GM19395 (cell line): Measurements from ENCODE around the gene PLEKHH1.
A peak's percentile ranks its signal among the peaks of the same experiment; 100 is the strongest.

ENCODE experiments used
- ATAC-seq: cut with Tn5 transposase; IDR thresholded peaks from one replicate; pipeline ENCODE4 v1.9.1; 2021; ENCODE audit warnings: mild to moderate bottlenecking, moderate library complexity; ENCODE audit not compliant: unreplicated experiment

The PLEKHH1 gene

DNA sequence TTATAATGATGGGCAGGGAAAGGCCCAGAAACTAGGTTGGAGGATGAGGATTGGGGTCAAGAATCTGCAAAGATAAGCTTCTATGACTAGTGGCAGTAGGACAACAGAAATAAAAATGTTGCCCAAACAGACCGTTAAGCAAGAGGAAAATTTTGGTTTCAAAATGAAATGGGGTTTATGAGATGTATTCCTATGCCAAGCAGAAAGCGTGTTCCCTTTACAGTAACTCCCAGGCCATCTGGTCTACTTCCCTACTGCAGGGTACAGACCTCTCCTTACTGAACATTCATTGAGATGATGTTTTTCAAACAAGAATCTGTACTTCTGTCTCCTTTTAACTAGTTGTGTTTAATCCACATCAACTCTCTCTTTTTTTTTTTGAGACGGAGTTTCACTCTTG is 24.1 kb upstream of the PLEKHH1 start:
- ATAC-seq, result no peak

GRCh38 chr14:67510121-67510520 is 23.0 kb upstream of the PLEKHH1 start:
- no peak for ATAC-seq

DNA sequence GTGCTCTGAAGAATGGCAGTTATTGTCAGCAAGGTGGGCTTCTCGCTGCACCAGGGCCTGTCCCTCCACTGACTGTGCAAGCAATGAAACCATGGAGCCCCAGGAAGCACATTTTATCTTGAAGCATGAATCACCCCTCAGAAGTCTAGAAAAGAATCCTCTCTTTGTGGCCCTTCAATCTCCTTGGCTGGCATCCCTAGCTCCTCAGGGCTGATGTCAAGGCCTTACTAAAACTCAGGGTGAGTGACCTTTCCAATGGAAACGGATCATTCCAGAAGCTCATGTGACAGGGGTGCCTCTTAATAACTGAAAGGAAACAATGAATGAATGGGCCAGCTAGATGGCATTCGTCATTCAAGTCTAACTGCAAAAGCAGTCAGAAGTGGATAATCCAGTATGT is 22.3 kb upstream of the PLEKHH1 start:
- ATAC-seq, result no peak

DNA sequence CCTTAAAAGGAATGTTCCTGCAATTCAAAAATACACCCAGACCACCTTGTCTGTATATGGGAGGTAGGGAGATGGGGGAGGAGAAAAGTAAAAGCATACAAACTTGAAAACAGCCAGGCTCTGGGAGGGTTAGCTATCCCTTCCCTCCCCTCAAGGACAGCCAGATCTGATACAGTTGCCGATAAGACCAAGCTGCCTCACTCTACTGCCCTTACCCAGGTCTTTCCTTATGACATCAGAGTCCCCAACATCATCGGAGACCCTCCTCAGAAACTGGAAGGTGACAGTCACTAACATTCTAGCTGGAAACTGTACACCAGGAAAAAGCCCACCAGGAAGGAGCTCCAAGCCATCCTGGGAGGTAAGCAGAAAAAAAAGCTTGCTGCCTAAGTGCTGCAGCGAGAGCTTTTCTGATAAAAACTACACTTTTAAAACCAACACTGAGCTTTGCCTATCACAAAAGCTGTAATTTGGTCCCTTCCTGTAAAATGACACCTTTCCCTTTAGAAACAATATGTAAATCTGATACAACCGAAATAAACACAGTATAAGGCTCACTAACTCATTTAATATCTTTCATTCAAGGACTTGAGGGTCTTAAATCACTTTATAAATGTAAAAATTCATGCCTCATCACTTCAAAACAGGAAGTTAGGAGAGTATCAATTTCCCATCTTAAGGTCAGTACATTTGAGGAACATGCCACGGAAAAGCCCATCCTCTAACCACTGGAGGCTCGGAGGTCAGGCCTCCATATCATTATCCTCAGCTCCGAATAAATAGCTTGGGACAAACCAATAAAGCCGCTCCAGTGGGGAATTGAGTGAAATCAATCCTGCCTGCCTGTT is 20.4 kb upstream of the PLEKHH1 start:
- no peak for ATAC-seq

DNA sequence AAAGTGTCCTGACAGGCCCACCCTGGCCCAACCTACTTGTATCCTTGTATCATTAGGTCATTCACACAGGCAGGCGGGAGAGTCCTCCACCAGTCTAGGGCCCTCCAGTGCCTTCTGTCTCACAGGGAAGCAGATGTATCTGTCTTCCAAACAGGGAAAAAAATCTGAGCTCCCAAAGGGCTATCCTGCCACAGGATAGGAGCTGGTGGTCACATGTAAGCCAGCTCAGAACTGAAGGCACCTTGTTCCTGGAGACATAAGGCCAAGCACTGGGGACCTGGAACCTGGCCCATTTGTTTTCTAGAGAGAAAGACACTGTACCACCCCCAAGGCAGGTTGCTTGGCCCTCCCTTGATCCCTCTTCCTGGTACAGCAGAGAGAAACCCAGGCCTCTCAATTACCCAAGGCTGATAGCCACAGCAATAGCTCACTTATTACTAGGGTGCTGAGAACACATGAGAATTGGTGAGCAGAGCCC is 19.4 kb upstream of the PLEKHH1 start:
- peak; percentile 59 for ATAC-seq

DNA sequence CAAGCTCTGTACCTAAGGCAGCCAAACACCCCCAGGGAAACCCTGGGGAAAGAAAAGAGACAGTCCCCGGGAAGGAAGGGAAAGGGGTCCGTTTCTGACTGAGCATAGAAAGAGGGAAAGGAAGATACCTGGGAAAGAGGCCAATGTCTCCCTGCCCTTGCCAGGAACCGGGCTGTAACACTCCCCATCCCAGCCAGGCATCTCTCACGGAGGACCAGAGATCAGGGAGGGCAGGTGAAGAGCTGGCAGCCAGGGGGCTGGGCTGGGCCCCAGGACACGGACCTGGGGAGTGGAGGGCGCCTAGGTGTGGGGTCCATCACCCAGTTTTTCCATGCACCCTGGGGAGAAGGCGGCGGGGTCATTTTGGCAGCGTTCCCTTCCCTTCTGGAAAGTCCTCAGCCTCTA is 18.9 kb upstream of the PLEKHH1 start:
- ATAC-seq, result no peak

DNA sequence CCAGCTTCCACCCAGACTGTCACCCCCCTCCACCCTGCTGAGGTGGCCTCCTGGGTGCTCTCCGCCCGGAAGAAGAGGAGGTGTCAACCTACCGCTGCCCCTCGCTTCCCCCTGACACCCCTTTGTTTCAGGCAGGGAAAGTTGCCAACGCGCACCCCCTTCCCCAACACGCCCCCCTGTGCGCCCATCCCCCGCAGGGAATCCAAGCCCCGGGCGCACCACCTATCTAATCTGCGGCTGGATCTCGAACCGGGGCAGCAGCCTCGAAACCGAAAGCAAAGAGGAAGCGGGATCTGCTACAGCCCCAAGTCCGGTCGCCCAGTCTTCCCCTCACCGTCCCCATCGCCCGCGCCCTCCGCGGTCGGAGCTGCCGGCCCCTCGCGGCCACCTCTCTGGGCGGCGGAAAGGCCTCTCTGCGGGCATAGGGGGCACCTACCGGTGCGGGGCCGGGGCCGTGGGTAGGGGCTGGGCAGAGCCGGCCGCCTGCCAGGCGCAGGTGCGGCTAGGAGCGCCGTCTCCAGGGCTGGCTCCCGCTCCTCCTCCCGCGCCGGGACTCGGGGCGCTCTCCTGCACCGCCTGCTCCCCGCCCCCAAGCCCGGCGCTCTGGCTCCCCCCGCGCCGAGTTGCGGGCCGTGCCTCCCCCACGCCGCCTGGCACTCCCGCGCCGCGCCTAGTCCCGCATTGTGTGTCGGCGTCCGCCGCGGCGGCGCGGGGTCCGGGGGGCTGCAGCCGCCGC is 18.3 kb upstream of the PLEKHH1 start:
- peak; percentile 57 for ATAC-seq

DNA sequence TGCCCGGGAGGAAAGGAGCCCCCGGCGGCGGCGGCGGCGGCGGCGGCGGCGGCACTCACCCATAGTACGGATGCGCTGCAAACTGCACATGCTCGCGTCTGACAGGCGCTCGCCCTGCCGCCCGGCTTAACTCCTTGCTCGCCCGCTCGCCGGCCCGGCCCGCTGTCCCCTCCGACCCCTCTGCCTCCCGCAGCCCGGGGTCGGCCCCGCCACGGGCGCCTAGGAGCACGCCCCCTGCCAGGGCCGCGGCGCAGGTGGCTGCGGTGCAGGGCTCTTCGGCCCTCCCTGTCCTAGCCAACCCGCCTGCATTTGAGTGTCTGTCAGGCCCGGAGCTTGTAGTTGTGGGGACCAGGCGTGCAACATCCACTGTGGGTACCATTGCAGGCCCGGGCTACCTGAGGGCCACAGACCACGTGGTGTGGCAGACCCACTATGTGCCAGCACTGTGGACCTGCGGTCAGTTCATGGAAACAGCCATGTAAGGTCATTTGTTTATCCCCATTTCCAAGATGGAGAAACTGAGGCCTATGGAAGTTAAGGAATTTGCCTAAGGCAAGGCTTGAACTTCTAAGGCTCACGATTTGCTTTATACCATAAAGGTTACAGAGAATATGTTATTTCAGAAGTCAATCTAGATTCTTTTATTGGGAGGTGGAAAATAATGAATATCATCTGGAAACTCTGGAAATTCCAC is 17.6 kb upstream of the PLEKHH1 start:
- ATAC-seq, result peak; percentile 59

DNA sequence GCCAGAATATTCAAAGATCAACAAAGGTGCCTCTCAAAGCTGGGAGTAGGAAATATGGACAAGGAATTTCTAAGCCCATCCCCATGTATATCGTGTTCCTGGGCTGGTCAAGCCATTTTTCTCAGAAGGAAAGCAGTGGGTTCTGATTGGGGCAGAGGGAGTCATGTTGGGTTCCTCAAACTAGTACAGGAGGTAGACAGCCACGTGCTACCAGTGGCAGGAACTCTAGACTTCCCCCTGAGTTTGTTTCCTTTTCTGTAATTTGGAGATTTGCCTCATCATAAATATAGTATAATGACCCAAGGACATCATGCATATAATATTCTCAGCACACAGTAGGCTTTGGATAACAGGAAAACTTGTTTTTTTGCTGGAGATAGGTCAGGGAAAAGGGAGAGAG is 16.4 kb upstream of the PLEKHH1 start:
- ATAC-seq, result no peak

GRCh38 chr14:67517083-67517482 is 16.0 kb upstream of the PLEKHH1 start:
- no peak for ATAC-seq

GRCh38 chr14:67519406-67519805 is 13.7 kb upstream of the PLEKHH1 start:
- ATAC-seq, result no peak

DNA sequence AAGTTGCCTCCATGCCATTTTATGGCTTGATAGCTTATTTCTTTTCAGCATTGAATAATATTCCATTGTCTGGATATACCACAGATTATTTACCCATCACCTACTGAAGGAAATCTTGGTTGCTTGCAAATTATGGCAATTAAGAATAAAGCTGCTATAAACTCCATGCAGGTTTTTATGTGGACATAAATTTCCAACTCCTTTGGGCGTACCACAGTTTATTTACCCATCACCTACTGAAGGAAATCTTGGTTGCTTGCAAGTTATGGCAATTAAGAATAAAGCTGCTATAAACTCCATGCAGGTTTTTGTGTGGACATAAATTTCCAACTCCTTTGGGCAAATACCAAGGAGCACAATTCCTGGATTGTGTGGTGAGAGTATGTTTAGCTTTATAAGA is 12.6 kb upstream of the PLEKHH1 start:
- ATAC-seq, result no peak

DNA sequence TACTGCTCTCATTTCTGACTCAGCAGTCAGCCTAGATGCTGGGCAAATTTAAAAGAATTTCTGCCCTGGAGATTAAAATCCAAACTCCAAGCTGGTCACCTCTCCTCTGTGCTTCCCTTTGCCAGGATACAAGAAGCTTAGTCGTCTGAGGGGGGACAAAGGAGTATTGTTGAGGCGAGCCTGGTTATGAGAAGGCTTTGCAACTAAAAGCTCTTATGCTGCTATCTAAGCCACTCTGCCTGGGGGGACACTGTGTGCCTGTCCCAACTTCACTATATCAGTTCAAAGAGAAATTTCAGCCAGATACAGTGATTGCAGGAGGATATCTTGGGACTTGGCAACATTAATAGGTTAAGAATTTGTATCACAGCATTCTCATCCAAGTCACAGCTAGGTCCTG is 10.8 kb upstream of the PLEKHH1 start:
- no peak for ATAC-seq

DNA sequence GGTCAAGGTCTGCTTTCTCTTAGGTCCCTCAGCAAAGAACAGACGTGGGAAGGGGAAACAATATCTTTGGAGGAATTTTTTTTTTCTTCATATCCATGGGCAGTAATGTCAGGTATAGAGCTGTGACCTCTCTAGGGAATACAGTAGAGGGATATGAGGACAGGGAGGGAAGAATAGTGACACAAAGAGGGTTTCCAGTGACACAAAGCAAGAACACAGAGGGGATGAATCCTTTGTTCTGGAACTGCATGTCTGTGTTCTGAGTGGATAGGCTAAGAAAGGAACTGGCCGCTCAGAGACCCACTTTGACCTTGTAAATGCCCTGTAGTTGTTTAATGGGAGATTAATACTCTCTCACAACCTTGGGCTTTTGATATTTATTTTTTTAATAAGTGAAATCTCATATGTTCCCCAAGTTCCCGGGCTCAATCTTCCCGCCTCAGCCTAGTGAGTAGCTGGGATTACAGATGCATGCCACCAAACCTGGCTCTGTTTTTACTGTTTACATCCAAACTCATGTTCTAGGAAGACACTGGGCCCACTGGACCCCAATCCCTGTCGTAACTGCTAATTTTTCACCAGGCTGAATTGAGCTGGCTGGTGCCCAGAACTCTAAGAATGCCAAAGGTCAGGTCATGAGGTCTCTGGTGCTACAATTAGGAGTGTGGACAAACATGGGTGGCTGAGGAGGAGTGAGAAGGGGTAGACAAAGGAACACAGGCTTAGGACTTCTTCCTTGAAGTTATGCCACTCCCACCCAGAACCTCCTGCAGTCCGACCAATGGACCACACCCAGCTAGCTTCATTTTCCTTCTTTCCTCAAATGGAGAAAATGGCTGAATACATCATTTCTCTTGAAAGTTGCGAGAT is 9.1 kb upstream of the PLEKHH1 start:
- no peak for ATAC-seq

DNA sequence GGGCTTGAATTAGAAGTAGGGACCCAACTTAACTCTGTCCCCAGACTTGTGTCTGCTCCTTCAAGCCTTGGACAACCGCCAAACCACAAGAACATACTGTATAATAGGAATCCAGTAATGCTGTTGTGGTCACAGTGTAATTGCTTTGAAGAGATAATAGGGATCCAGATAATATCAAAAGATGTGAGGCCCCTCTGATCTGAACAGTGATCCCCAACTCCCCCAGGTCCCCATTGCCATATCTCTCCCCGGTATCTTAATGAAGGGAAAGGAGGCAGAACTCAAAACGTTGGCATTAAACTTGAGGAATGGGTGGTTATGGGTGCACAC is 8.5 kb upstream of the PLEKHH1 start:
- no peak for ATAC-seq

DNA sequence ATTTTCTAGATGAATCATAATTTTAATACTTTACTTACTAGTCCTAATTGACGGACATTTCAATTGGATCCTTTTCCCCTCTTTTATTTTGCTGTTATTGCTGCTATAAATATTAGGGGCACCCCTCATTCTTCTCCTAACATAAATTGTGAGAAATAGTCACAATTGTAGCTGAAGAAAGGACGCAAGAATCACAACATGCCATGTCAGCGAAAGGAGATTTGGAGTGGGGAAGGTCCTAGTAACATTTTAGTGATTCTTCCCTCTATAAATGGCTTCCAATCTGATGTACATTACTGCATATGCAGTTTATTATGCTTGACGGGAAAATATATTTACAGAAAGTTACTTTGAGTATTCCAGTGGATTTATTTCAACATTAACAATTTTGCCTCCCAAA is 7.7 kb upstream of the PLEKHH1 start:
- no peak for ATAC-seq

DNA sequence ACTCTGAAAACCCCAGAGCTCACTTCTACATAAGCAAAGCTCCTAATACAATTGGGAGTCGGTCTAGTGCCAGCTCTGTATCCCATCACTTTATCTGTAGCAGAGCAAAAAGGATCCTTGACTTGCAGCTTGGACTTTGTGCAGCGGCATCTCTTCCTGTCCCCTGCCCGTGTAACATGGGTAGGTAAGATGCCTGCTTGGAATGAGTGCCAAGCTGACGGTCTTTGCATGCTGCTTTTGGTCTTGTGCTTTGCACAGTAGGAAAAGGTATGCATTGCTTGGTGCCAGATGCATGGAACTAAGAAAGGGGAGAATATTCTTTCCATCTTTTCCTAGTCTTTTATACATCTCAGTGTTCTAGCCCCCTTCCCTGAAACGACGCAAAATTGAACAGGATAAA is 6.9 kb upstream of the PLEKHH1 start:
- no peak for ATAC-seq

DNA sequence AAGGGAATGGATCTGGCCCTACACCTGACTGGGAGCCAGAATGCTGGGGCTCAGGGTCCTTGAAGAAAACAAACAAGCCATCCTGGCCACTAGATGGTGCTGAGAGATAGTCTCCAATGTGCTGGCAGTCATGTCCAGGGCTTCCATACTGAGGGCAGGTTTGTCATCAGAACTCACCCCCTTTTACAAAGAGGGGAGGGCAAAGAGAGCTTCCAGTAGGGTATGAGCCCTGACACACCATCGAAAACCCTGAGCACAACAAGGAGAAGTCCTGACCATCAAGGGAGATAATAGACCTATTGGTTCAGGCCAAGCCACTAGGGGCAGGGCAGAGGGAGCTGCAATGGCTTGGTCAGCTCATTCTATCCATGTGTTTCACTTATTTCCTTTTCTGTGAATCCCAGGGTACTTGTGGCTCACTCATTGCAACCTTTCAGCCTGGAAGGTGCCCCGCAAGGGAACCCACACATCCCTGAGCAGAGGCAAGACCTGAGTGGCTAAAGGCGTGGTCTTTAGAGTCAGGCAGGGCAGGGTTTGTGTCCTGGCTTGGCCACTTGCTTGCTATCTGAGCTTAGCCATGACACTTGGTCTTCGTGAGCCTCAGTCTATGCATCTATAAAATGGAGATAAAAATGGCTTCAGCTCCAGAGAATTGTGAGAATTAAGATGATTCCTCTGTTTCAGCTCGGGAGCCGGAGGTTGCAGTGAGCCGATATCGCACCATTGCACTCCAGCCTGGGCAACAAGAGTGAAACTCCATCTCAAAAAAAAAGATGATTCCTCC is 6.2 kb upstream of the PLEKHH1 start:
- ATAC-seq, result peak; percentile 50

DNA sequence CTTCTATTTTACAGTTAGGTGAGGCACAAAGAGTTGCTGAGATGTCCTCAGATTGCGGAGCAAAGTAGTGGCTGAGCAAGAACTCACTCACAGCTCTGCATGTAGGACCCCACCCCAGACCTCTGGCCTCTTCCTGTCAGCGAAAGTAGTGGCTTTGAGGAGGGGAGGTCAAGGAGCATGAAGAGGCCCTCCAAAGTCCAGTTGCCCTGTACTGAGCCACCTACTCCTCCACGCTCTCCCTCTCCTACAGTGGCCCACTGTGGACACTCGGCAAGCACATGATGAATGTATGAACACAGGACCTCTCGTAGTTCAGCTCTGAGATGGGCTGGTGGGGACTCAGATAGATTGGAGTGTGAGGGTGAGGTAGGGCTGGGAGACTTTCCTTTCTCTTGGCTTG is 5.3 kb upstream of the PLEKHH1 start:
- ATAC-seq, result no peak

DNA sequence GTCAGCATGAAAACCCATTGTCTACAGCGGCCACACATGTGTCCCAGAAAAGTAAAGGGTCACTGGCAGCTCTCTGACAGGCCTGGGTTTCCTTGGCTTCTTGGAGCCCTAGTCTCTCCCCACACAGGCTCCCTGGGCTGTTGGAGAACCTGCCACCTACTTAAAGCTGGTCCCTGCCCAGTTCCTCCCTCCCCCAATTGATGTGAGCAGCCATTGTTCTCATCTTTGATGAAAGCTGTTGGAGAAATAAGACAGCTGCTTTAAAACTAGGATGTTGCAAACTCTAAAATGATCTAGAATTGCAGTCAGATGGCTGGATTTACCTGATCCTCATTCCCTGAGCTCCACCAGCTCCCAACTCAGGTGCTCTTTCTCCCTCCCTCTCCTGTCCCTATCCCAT is 4.8 kb upstream of the PLEKHH1 start:
- no peak for ATAC-seq
